ENCODE data around the gene STUM. TPM values are rescaled to one million over a fixed set of nuclear protein-coding genes. Genes with fewer than 3 reads are reported as not detected.

Gene STUM
- total RNA-seq, 1 donor from 2014 or later, result 0.08 TPM

- Mint-ChIP-seq H3K27ac (ENCODE audit: unreplicated experiment) (no peak overlapping the region), H3K9me3 (ENCODE audit: unreplicated experiment) (no peaks in the 10 kb centered on the region), H3K27me3 (ENCODE audit: unreplicated experiment) (peaks cover 7% of the 10 kb centered on the region), H3K4me3 (ENCODE audit: unreplicated experiment) (no peak overlapping the region), H3K4me1 (ENCODE audit: unreplicated experiment) (no peaks in the 10 kb centered on the region), H3K36me3 (ENCODE audit: low read depth, unreplicated experiment) (no peaks in the 10 kb centered on the region)
- DNase-seq (ENCODE audit: low spot score), result no peak
- no peak for TF ChIP-seq CTCF (IDR thresholded peaks at IDR 0.05; ENCODE audit: unreplicated experiment)
Observed at GRCh38 chr1:226552061-226552460, 3.5 kb downstream of the STUM start.

- DNase-seq (ENCODE audit: low spot score), result no peak
Observed at GRCh38 chr1:226553266-226553923, 4.8 kb downstream of the STUM start.

GRCh38 chr1:226553924-226554282 is 5.3 kb downstream of the STUM start:
- no peak for DNase-seq (ENCODE audit: low spot score)
- Mint-ChIP-seq H3K36me3 (ENCODE audit: low read depth, unreplicated experiment) (no peaks in the 10 kb centered on the region), H3K9me3 (ENCODE audit: unreplicated experiment) (no peaks in the 10 kb centered on the region), H3K27me3 (ENCODE audit: unreplicated experiment) (peaks cover 7% of the 10 kb centered on the region), H3K27ac (ENCODE audit: unreplicated experiment) (no peak overlapping the region), H3K4me1 (ENCODE audit: unreplicated experiment) (no peaks in the 10 kb centered on the region), H3K4me3 (ENCODE audit: unreplicated experiment) (no peak overlapping the region)
- TF ChIP-seq CTCF (IDR thresholded peaks at IDR 0.05; ENCODE audit: unreplicated experiment), result no peak

More at GRCh38 chr1:226553266-226553923, 4.8 kb downstream of the STUM start:
- no peak overlapping the region for H3K27ac Mint-ChIP-seq (ENCODE audit: unreplicated experiment)
- no peak for TF ChIP-seq CTCF (IDR thresholded peaks at IDR 0.05; ENCODE audit: unreplicated experiment)
- no peaks in the 10 kb centered on the region for H3K4me1 Mint-ChIP-seq (ENCODE audit: unreplicated experiment)
- no peak overlapping the region for H3K4me3 Mint-ChIP-seq (ENCODE audit: unreplicated experiment)
- H3K27me3 Mint-ChIP-seq (ENCODE audit: unreplicated experiment), result peaks cover 7% of the 10 kb centered on the region
- H3K36me3 Mint-ChIP-seq (ENCODE audit: low read depth, unreplicated experiment), result no peaks in the 10 kb centered on the region
- H3K9me3 Mint-ChIP-seq (ENCODE audit: unreplicated experiment), result no peaks in the 10 kb centered on the region

- no peak overlapping the region for H3K4me3 Mint-ChIP-seq (ENCODE audit: unreplicated experiment)
- H3K27me3 Mint-ChIP-seq (ENCODE audit: unreplicated experiment), result peaks cover 6% of the 10 kb centered on the region
- no peak for DNase-seq (ENCODE audit: low spot score)
- no peaks in the 10 kb centered on the region for H3K36me3 Mint-ChIP-seq (ENCODE audit: low read depth, unreplicated experiment)
- no peak overlapping the region for H3K27ac Mint-ChIP-seq (ENCODE audit: unreplicated experiment)
- no peaks in the 10 kb centered on the region for H3K9me3 Mint-ChIP-seq (ENCODE audit: unreplicated experiment)
- no peak for TF ChIP-seq CTCF (IDR thresholded peaks at IDR 0.05; ENCODE audit: unreplicated experiment)
- no peaks in the 10 kb centered on the region for H3K4me1 Mint-ChIP-seq (ENCODE audit: unreplicated experiment)
Observed at GRCh38 chr1:226555092-226555491, 6.5 kb downstream of the STUM start.

- Mint-ChIP-seq H3K27me3 (ENCODE audit: unreplicated experiment) (no peaks in the 10 kb centered on the region), H3K36me3 (ENCODE audit: low read depth, unreplicated experiment) (no peaks in the 10 kb centered on the region), H3K9me3 (ENCODE audit: unreplicated experiment) (no peaks in the 10 kb centered on the region), H3K27ac (ENCODE audit: unreplicated experiment) (no peak overlapping the region), H3K4me1 (ENCODE audit: unreplicated experiment) (no peaks in the 10 kb centered on the region), H3K4me3 (ENCODE audit: unreplicated experiment) (no peak overlapping the region)
- no peak for TF ChIP-seq CTCF (IDR thresholded peaks at IDR 0.05; ENCODE audit: unreplicated experiment)
- DNase-seq (ENCODE audit: low spot score), result no peak
Observed at GRCh38 chr1:226557424-226557823, 8.9 kb downstream of the STUM start.

All from endothelial cell (in vitro differentiated cells).